Gastroesophageal sphincter (tissue), 4 donors: ENCODE measurements around the gene TAF1B. TPM values are rescaled to one million over a fixed set of nuclear protein-coding genes. Genes with fewer than 3 reads are reported as not detected.
A peak's percentile ranks its signal among the peaks of the same experiment; 100 is the strongest.
"Not testable (repeated sequence)": the region's sequence is repeated elsewhere in the genome, so short reads cannot be mapped to it uniquely, and the experiment has no call there.

ENCODE experiments used
- ATAC-seq: fragments of 150-250 bp; one replicate; pipeline ENCODE4 v1.9.1; 2016; ENCODE audit warnings: mild to moderate bottlenecking, moderate library complexity
- H3K27ac ChIP-seq, 4 donors: fragments of 200-600 bp; sonication (generic) in 3 of 4; 1 replicate in 3 of 4; 2 replicates in 1 of 4; pipeline ENCODE4 v1.5.1; 2016 to 2019
- H3K27me3 ChIP-seq: fragments of 200-600 bp; sonication (generic); one replicate; pipeline ENCODE4 v1.5.1; 2019
- H3K36me3 ChIP-seq, 2 donors: fragments of 200-600 bp; sonication (generic); one replicate each; pipeline ENCODE4 v1.5.1; 2019; ENCODE audit warnings: control low read depth in 1 of 2
- H3K4me1 ChIP-seq, 3 donors: fragments of 200-600 bp; sonication (generic); 1 replicate in 2 of 3; 2 replicates in 1 of 3; pipeline ENCODE4 v1.5.1; 2016 to 2019; ENCODE audit warnings: control low read depth in 2 of 3
- H3K4me3 ChIP-seq, 2 donors: fragments of 200-600 bp; sonication (generic); one replicate each; pipeline ENCODE4 v1.5.1; 2019; ENCODE audit warnings: mild to moderate bottlenecking in 1 of 2, moderate library complexity in 1 of 2
- H3K9me3 ChIP-seq, 3 donors: fragments of 200-600 bp; sonication (generic); one replicate each; pipeline ENCODE4 v1.5.1; 2017 to 2019; ENCODE audit warnings: control low read depth in 2 of 3
- CTCF ChIP-seq, 4 experiments: fragments of 200-600 bp in 2 of 4; fragments of 450-650 bp in 2 of 4; sonication (generic) in 1 of 4; IDR thresholded peaks; one replicate each; pipeline ENCODE4 v1.5.1; 2017 to 2019; ENCODE audit warnings: antibody characterized with exemption in 4 of 4, mild to moderate bottlenecking in 2 of 4, moderate library complexity in 2 of 4
- EP300 ChIP-seq: sonication (generic); formaldehyde crosslinking; IDR thresholded peaks from one replicate; pipeline ENCODE4 v1.6.1; 2017; ENCODE audit warnings: antibody characterized with exemption, mild to moderate bottlenecking
- POLR2A ChIP-seq, 2 donors: fragments of 450-650 bp; IDR thresholded peaks; one replicate each; pipeline ENCODE4 v1.6.1; 2017; ENCODE audit warnings: antibody characterized with exemption in 2 of 2, mild to moderate bottlenecking in 2 of 2, moderate library complexity in 1 of 2
- POLR2AphosphoS5 ChIP-seq: sonication (generic); formaldehyde crosslinking; IDR thresholded peaks from one replicate; pipeline ENCODE4 v1.6.1; 2017; ENCODE audit warnings: antibody characterized with exemption
- WGBS, 2 donors: methylation state at CpG; one replicate each; pipeline ENCODE4 v1.1.5; 2018; ENCODE audit warnings: low coverage in 1 of 2; 5-methylcytosine and 5-hydroxymethylcytosine counted together
- total RNA-seq, 4 donors: library from RNA; depleted of rRNA; stranded (reverse); fragments of >200 nt; gene quantifications; one replicate each; pipeline ENCODE4 v1.1.0, GENCODE V29; 2016

Gene TAF1B
- total RNA-seq, 4 donors from 2014 or later: 6.2 to 15.6 (median 8.5) TPM

- TF ChIP-seq CTCF (IDR thresholded peaks at IDR 0.05) (no peak), EP300 (no peak), POLR2A (IDR thresholded peaks at IDR 0.05) (no peak), POLR2AphosphoS5 (no peak)
- WGBS, 2 donors: 13 to 28% methylated on average over 2 of the region's 2 CpGs
- no peak overlapping the region for H3K4me3 ChIP-seq
- H3K4me1 ChIP-seq: no peaks in the 10 kb centered on the region
- peaks cover 0 to 48% of the 10 kb centered on the region in 2 donors for H3K36me3 ChIP-seq
- no peaks in the 10 kb centered on the region for H3K27me3 ChIP-seq
- H3K9me3 ChIP-seq: no peaks in the 10 kb centered on the region
- H3K27ac ChIP-seq: no peak overlapping the region
- ATAC-seq: peak; percentile 28
Measured at GRCh38 chr2:9918275-9918674, 75.0 kb downstream of the TAF1B start.

GRCh38 chr2:9919512-9919911 lies 76.2 kb downstream of the TAF1B start:
- no peak for ATAC-seq
- Histone ChIP-seq H3K27me3 (no peaks in the 10 kb centered on the region), H3K4me3 (no peak overlapping the region), H3K9me3 (no peaks in the 10 kb centered on the region), H3K27ac (no peak overlapping the region), H3K36me3 (peaks cover 0 to 45% of the 10 kb centered on the region in 2 donors), H3K4me1 (no peaks in the 10 kb centered on the region)
- WGBS, 2 donors: 82 to 96% methylated on average over 3 of the region's 3 CpGs
- TF ChIP-seq EP300: no peak

- WGBS, 2 donors: 90% methylated on average over 2 of the region's 2 CpGs; no CpG with 5 or more reads in 1 of the 2 donors
- not testable (repeated sequence) for H3K4me3 ChIP-seq, H3K27me3 ChIP-seq, H3K9me3 ChIP-seq, H3K4me1 ChIP-seq, H3K27ac ChIP-seq, ATAC-seq
- H3K36me3 ChIP-seq: peaks cover 0 to 30% of the 10 kb centered on the region in 2 donors
Measured at GRCh38 chr2:9927020-9927419, 83.7 kb downstream of the TAF1B start.

GRCh38 chr2:9937258-9937657 lies 94.0 kb downstream of the TAF1B start:
- H3K36me3 ChIP-seq: peaks cover 0 to 26% of the 10 kb centered on the region in 2 donors
- H3K27ac ChIP-seq: no peak overlapping the region
- ATAC-seq: no peak
- WGBS, 2 donors: 83 to 89% methylated on average over 4 of the region's 4 CpGs
- H3K4me3 ChIP-seq: no peak overlapping the region
- H3K27me3 ChIP-seq: no peaks in the 10 kb centered on the region
- TF ChIP-seq CTCF (IDR thresholded peaks at IDR 0.05) (no peak), POLR2A (IDR thresholded peaks at IDR 0.05) (no peak), POLR2AphosphoS5 (no peak), EP300 (no peak)
- H3K9me3 ChIP-seq: no peaks in the 10 kb centered on the region
- no peaks in the 10 kb centered on the region for H3K4me1 ChIP-seq

GRCh38 chr2:9937968-9938367 lies 94.7 kb downstream of the TAF1B start:
- no peaks in the 10 kb centered on the region for H3K4me1 ChIP-seq
- no peak for ATAC-seq
- H3K27ac ChIP-seq: no peak overlapping the region
- WGBS, 2 donors: 65 to 100% methylated on average over 3 to 5 of the region's 9 CpGs
- TF ChIP-seq CTCF (IDR thresholded peaks at IDR 0.05) (no peak), POLR2A (IDR thresholded peaks at IDR 0.05) (no peak), EP300 (no peak), POLR2AphosphoS5 (no peak)
- H3K27me3 ChIP-seq: no peaks in the 10 kb centered on the region
- peaks cover 0 to 19% of the 10 kb centered on the region in 2 donors for H3K36me3 ChIP-seq
- no peak overlapping the region for H3K4me3 ChIP-seq
- no peaks in the 10 kb centered on the region for H3K9me3 ChIP-seq

GRCh38 chr2:9939587-9940485 lies 96.6 kb downstream of the TAF1B start:
- TF ChIP-seq EP300 (no peak), POLR2AphosphoS5 (no peak), CTCF (IDR thresholded peaks at IDR 0.05) (no peak), POLR2A (IDR thresholded peaks at IDR 0.05) (no peak)
- ATAC-seq: no peak
- Histone ChIP-seq H3K9me3 (no peaks in the 10 kb centered on the region), H3K27ac (no peak overlapping the region), H3K4me3 (no peak overlapping the region), H3K36me3 (peaks cover 0 to 6% of the 10 kb centered on the region in 2 donors), H3K27me3 (peaks cover 12% of the 10 kb centered on the region), H3K4me1 (no peaks in the 10 kb centered on the region)
- 63 to 64% methylated on average over 6 to 9 of the region's 9 CpGs for WGBS, 2 donors
